Activated T-cell treated with anti-CD3 and anti-CD28 coated beads for 24 hours (primary cell): Measurements from ENCODE around the gene HAVCR1.
A peak's percentile ranks its signal among the peaks of the same experiment; 100 is the strongest.
"Not testable (repeated sequence)": the region's sequence is repeated elsewhere in the genome, so short reads cannot be mapped to it uniquely, and the experiment has no call there.

Experiments
- DNase-seq: peaks from one replicate; pipeline ENCODE4 v3.0.0-alpha.2; 2020; ENCODE audit warnings: low read depth

HAVCR1 gene

GRCh38 chr5:157049605-157050004 lies 9.3 kb downstream of the HAVCR1 start:
- DNase-seq, result no peak

GRCh38 chr5:157047898-157048297 lies 11.0 kb downstream of the HAVCR1 start:
- DNase-seq, result no peak

GRCh38 chr5:157047016-157047415 lies 11.9 kb downstream of the HAVCR1 start:
- not testable (repeated sequence) for DNase-seq

GRCh38 chr5:157046041-157046440 lies 12.9 kb downstream of the HAVCR1 start:
- no peak for DNase-seq

- no peak for DNase-seq
Measured at GRCh38 chr5:157045601-157046000, 13.3 kb downstream of the HAVCR1 start.

- DNase-seq, result no peak
Measured at GRCh38 chr5:157038568-157039187, 20.2 kb downstream of the HAVCR1 start.

- not testable (repeated sequence) for DNase-seq
Measured at GRCh38 chr5:157034106-157035072, 24.5 kb downstream of the HAVCR1 start.

- DNase-seq, result no peak
Measured at GRCh38 chr5:157033071-157033583, 25.8 kb downstream of the HAVCR1 start.

GRCh38 chr5:157030692-157031091 lies 28.2 kb downstream of the HAVCR1 start:
- no peak for DNase-seq

GRCh38 chr5:157029457-157029856 lies 29.5 kb downstream of the HAVCR1 start:
- no peak for DNase-seq

GRCh38 chr5:157027663-157028062 lies 31.3 kb downstream of the HAVCR1 start:
- DNase-seq, result not testable (repeated sequence)

GRCh38 chr5:157026789-157027424 lies 32.0 kb downstream of the HAVCR1 start:
- DNase-seq, result no peak

- DNase-seq, result peak; percentile 60
Measured at GRCh38 chr5:157025093-157025698, 33.7 kb downstream of the HAVCR1 start.

GRCh38 chr5:157024208-157024959 lies 34.5 kb downstream of the HAVCR1 start:
- no peak for DNase-seq

GRCh38 chr5:157022024-157022423 lies 36.9 kb downstream of the HAVCR1 start:
- DNase-seq, result no peak

GRCh38 chr5:157020511-157021222 lies 38.2 kb downstream of the HAVCR1 start:
- DNase-seq, result no peak

- DNase-seq, result no peak
Measured at GRCh38 chr5:157020002-157020401, 38.9 kb downstream of the HAVCR1 start.

GRCh38 chr5:157014143-157014542 lies 44.8 kb downstream of the HAVCR1 start:
- DNase-seq, result not testable (repeated sequence)

GRCh38 chr5:157006262-157006661 lies 52.7 kb downstream of the HAVCR1 start:
- no peak for DNase-seq

- no peak for DNase-seq
Measured at GRCh38 chr5:157004893-157005551, 53.9 kb downstream of the HAVCR1 start.
